ENCODE measurements around the gene ADGRG1. TPM values are rescaled to one million over a fixed set of nuclear protein-coding genes. Genes with fewer than 3 reads are reported as not detected.
"Not testable (repeated sequence)": the region's sequence is repeated elsewhere in the genome, so short reads cannot be mapped to it uniquely, and the experiment has no call there.

The ADGRG1 gene
- total RNA-seq, 4 donors from 2014 or later: 40.0 to 55.3 (median 45.7) TPM

DNA sequence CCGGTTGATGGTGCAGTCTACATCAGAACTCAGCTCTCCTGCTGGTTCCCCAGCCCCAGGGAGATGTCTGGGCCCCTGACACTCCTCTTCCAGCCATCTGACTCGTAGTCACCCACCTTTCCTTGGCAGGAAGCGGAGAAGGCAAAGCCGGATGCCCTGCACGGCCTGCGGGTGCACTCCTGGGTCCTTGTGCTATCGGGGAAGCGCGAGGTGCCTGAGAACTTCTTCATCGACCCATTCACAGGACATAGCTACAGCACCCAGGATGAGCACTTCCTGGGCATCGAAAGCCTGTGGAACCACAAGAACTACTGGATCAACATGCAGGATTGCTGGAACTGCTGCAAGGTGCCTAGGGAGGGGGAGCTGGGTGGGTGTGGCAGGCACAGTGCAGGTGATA lies 78.9 kb downstream of the ADGRG1 start:
- in situ Hi-C loops (cut with MboI; ENCODE audit: low pct_ligation_motif_present in 1 of 4, low pct_unique_long_range_greater_than_20kb in 1 of 4, low sequenced_read_pairs in 3 of 4) (no loop called here), intact Hi-C loops (cut with DNase I; ENCODE audit: low total_unique reads) (no loop called here)
- WGBS, 2 donors (ENCODE audit: low coverage in 1 of 2): 89% methylated on average over 11 of the region's 11 CpGs; no CpG with 5 or more reads in 1 of the 2 donors
- H3K27ac ChIP-seq: no peak overlapping the region
- no peaks in the 10 kb centered on the region for H3K27me3 ChIP-seq
- H3K4me3 ChIP-seq: no peak overlapping the region
- H3K36me3 ChIP-seq: no peaks in the 10 kb centered on the region
- no peaks in the 10 kb centered on the region for H3K9me3 ChIP-seq
- no peaks in the 10 kb centered on the region for H3K4me1 ChIP-seq
- TF ChIP-seq POLR2AphosphoS5 (IDR thresholded peaks at IDR 0.05) (no peak), EP300 (IDR thresholded peaks at IDR 0.05; ENCODE audit: low read depth) (no peak), POLR2A (IDR thresholded peaks at IDR 0.05) (no peak)
- TF ChIP-seq, protein P1, sequence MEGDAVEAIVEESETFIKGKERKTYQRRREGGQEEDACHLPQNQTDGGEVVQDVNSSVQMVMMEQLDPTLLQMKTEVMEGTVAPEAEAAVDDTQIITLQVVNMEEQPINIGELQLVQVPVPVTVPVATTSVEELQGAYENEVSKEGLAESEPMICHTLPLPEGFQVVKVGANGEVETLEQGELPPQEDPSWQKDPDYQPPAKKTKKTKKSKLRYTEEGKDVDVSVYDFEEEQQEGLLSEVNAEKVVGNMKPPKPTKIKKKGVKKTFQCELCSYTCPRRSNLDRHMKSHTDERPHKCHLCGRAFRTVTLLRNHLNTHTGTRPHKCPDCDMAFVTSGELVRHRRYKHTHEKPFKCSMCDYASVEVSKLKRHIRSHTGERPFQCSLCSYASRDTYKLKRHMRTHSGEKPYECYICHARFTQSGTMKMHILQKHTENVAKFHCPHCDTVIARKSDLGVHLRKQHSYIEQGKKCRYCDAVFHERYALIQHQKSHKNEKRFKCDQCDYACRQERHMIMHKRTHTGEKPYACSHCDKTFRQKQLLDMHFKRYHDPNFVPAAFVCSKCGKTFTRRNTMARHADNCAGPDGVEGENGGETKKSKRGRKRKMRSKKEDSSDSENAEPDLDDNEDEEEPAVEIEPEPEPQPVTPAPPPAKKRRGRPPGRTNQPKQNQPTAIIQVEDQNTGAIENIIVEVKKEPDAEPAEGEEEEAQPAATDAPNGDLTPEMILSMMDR (IDR thresholded peaks at IDR 0.05): no peak
- no peak for DNase-seq

DNA sequence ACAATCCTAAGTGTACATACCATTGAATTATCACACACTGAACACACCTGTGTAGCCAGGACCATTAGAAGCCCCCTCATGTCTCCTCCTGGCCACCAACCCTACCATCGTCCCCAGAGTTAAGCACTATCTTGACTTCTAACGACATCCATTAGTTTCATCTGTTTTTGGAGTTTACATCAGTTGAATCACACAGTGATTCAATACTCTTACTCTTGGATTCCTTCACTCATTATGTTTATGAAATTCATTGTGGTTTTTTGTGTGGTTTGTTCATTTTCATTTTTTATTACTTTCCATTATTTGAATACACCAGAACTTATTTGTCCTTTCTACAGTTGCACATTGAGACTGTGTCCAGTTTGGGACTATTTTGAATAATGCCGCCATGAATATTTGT lies 79.7 kb downstream of the ADGRG1 start:
- DNase-seq: no peak
- 80 to 100% methylated on average over 3 of the region's 3 CpGs for WGBS, 2 donors (ENCODE audit: low coverage in 1 of 2)
- Histone ChIP-seq H3K4me3 (no peak overlapping the region), H3K27me3 (no peaks in the 10 kb centered on the region), H3K27ac (no peak overlapping the region), H3K36me3 (no peaks in the 10 kb centered on the region), H3K9me3 (no peaks in the 10 kb centered on the region), H3K4me1 (no peaks in the 10 kb centered on the region)
- intact Hi-C loops (cut with DNase I; ENCODE audit: low total_unique reads): no loop called here
- no peak for TF ChIP-seq POLR2AphosphoS5 (IDR thresholded peaks at IDR 0.05)
- TF ChIP-seq POLR2A (IDR thresholded peaks at IDR 0.05): no peak
- in situ Hi-C loops (cut with MboI; ENCODE audit: low pct_ligation_motif_present in 1 of 4, low pct_unique_long_range_greater_than_20kb in 1 of 4, low sequenced_read_pairs in 3 of 4): no loop called here

DNA sequence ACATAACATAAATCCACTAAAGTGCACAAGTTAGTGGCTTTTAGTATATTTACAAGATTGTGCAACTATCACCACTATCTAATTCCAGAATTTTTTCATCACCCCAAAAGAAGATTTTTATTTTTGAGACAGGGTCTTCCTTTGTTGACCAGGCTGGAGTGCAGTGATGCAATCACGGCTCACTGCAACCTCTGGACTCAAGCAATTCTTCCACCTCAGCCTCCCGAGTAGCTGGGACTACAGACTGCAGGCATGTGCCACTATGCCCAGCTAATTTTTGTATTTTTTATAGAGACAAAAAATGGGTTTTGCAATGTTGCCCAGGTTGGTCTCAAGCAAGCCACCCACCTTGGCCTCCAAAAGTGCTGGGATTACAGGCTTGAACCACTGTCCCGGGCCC lies 81.2 kb downstream of the ADGRG1 start:
- no peak for DNase-seq
- Histone ChIP-seq H3K27me3 (no peaks in the 10 kb centered on the region), H3K27ac (no peak overlapping the region), H3K4me1 (no peaks in the 10 kb centered on the region), H3K9me3 (no peaks in the 10 kb centered on the region), H3K4me3 (no peak overlapping the region), H3K36me3 (no peaks in the 10 kb centered on the region)
- WGBS, 2 donors (ENCODE audit: low coverage in 1 of 2): 79 to 86% methylated on average over 3 of the region's 3 CpGs
- no peak for TF ChIP-seq POLR2A (IDR thresholded peaks at IDR 0.05)
- TF ChIP-seq EP300 (IDR thresholded peaks at IDR 0.05; ENCODE audit: low read depth): no peak
- TF ChIP-seq, protein P1 (IDR thresholded peaks at IDR 0.05): no peak
- TF ChIP-seq POLR2AphosphoS5 (IDR thresholded peaks at IDR 0.05): no peak
- in situ Hi-C loops (cut with MboI; ENCODE audit: low pct_ligation_motif_present in 1 of 4, low pct_unique_long_range_greater_than_20kb in 1 of 4, low sequenced_read_pairs in 3 of 4): no loop called here
- intact Hi-C loops (cut with DNase I; ENCODE audit: low total_unique reads): no loop called here

DNA sequence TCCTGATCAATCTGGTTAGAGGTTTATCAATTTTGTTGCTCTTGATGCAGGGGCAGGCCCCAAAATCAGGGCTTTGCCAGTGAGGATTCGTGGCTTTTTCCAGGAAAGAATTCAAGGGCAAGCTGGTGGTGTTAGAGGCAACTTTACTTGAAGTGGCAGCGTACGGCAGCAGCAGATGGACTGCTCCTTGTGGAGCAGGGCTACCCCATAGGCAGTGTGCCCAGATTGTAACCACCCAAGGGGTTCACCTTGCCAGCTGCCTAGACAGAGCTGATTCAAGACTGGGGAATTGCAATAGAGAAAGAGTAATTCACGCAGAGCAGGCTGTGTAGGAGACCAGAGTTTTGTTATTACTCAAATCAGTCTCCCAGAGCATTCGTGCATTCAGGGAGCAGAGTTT lies 82.9 kb downstream of the ADGRG1 start:
- H3K27me3 ChIP-seq: no peaks in the 10 kb centered on the region
- H3K36me3 ChIP-seq: no peaks in the 10 kb centered on the region
- WGBS, 2 donors (ENCODE audit: low coverage in 1 of 2): 75% methylated on average over 5 of the region's 5 CpGs; no CpG with 5 or more reads in 1 of the 2 donors
- TF ChIP-seq POLR2A (IDR thresholded peaks at IDR 0.05): no peak
- TF ChIP-seq EP300 (IDR thresholded peaks at IDR 0.05; ENCODE audit: low read depth): no peak
- TF ChIP-seq, protein P1 (IDR thresholded peaks at IDR 0.05): no peak
- no peak for TF ChIP-seq POLR2AphosphoS5 (IDR thresholded peaks at IDR 0.05)
- DNase-seq: no peak
- H3K27ac ChIP-seq: no peak overlapping the region
- H3K4me3 ChIP-seq: no peak overlapping the region
- in situ Hi-C loops (cut with MboI; ENCODE audit: low pct_ligation_motif_present in 1 of 4, low pct_unique_long_range_greater_than_20kb in 1 of 4, low sequenced_read_pairs in 3 of 4) (no loop called here), intact Hi-C loops (cut with DNase I; ENCODE audit: low total_unique reads) (no loop called here)
- no peaks in the 10 kb centered on the region for H3K4me1 ChIP-seq
- no peaks in the 10 kb centered on the region for H3K9me3 ChIP-seq

DNA sequence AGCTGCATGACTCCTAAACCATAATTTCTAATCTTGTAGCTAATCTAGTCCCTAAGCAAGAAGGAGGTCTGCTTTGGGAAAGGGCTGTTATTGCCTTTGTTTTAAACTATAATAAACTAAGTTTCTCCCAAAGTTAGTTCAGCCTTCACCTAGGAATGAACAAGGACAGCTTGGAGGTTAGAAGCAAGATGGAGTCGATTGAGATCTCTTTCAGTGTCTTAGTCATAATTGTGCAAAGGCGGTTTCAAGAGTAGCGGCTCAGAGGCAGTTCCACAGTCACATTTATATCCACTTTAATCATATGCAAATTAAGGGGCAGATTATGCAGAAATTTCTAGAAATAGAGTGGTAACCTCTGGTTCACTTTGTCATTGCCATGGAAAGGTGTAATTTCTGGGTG lies 83.6 kb downstream of the ADGRG1 start:
- Histone ChIP-seq H3K36me3 (no peaks in the 10 kb centered on the region), H3K4me3 (no peak overlapping the region), H3K27me3 (no peaks in the 10 kb centered on the region), H3K27ac (no peak overlapping the region), H3K9me3 (no peaks in the 10 kb centered on the region), H3K4me1 (no peaks in the 10 kb centered on the region)
- intact Hi-C loops (cut with DNase I; ENCODE audit: low total_unique reads) (no loop called here), in situ Hi-C loops (cut with MboI; ENCODE audit: low pct_ligation_motif_present in 1 of 4, low pct_unique_long_range_greater_than_20kb in 1 of 4, low sequenced_read_pairs in 3 of 4) (no loop called here)
- no peak for TF ChIP-seq POLR2A (IDR thresholded peaks at IDR 0.05)
- TF ChIP-seq EP300 (IDR thresholded peaks at IDR 0.05; ENCODE audit: low read depth): no peak
- TF ChIP-seq POLR2AphosphoS5 (IDR thresholded peaks at IDR 0.05): no peak
- TF ChIP-seq, protein P1 (IDR thresholded peaks at IDR 0.05): no peak
- DNase-seq: no peak
- WGBS, 2 donors (ENCODE audit: low coverage in 1 of 2): 81 to 88% methylated on average over 3 of the region's 3 CpGs

DNA sequence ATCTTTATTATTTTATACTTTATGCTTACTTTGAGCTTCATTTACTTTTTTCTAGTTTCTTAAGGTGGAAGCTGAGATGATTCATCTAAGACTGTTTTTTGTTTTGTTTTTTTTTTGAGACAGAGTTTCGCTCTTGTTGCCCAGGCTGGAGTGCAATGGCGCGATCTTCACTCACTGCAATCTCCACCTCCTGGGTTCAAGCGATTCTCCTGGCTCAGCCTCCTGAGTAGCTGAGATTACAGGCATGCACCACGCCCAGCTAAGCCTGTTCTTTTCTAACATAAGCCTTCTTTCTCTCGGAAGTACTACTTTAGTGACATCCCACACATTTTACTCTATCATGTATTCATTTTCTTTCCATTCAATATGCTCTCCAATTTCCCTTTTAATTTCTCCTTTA lies 84.1 kb downstream of the ADGRG1 start:
- H3K27me3 ChIP-seq; DNase-seq; H3K36me3 ChIP-seq; H3K4me3 ChIP-seq; in situ Hi-C loops (cut with MboI; ENCODE audit: low pct_ligation_motif_present in 1 of 4, low pct_unique_long_range_greater_than_20kb in 1 of 4, low sequenced_read_pairs in 3 of 4); H3K27ac ChIP-seq; H3K4me1 ChIP-seq; intact Hi-C loops (cut with DNase I; ENCODE audit: low total_unique reads); H3K9me3 ChIP-seq: not testable (repeated sequence)
- 58 to 70% methylated on average over 6 of the region's 6 CpGs for WGBS, 2 donors (ENCODE audit: low coverage in 1 of 2)

Data from transverse colon (tissue), 4 donors.